Transverse colon (tissue), 4 donors: ENCODE measurements around the gene XCR1.

ENCODE experiments used
- EP300 ChIP-seq: sonication (generic); formaldehyde crosslinking; IDR thresholded peaks from one replicate; pipeline ENCODE4 v1.6.1; 2017; ENCODE audit warnings: antibody characterized with exemption, low read depth
- POLR2AphosphoS5 ChIP-seq, 3 donors: sonication (generic); formaldehyde crosslinking; IDR thresholded peaks; one replicate each; pipeline ENCODE4 v1.6.1; 2016; ENCODE audit warnings: antibody characterized with exemption in 3 of 3
- TF ChIP-seq, protein P1 (sequence below), 5 experiments: fragments of 200-600 bp in 3 of 5; fragments of 450-650 bp in 2 of 5; sonication (generic) in 3 of 5; IDR thresholded peaks; 1 replicate in 2 of 5; 2 replicates in 3 of 5; pipeline ENCODE4 v1.5.1; 2016 to 2017; ENCODE audit warnings: antibody characterized with exemption in 5 of 5, inconsistent platforms in 3 of 5, mild to moderate bottlenecking in 2 of 5, moderate library complexity in 1 of 5

- TF ChIP-seq, protein P1, sequence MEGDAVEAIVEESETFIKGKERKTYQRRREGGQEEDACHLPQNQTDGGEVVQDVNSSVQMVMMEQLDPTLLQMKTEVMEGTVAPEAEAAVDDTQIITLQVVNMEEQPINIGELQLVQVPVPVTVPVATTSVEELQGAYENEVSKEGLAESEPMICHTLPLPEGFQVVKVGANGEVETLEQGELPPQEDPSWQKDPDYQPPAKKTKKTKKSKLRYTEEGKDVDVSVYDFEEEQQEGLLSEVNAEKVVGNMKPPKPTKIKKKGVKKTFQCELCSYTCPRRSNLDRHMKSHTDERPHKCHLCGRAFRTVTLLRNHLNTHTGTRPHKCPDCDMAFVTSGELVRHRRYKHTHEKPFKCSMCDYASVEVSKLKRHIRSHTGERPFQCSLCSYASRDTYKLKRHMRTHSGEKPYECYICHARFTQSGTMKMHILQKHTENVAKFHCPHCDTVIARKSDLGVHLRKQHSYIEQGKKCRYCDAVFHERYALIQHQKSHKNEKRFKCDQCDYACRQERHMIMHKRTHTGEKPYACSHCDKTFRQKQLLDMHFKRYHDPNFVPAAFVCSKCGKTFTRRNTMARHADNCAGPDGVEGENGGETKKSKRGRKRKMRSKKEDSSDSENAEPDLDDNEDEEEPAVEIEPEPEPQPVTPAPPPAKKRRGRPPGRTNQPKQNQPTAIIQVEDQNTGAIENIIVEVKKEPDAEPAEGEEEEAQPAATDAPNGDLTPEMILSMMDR (IDR thresholded peaks at IDR 0.05) = no peak
- TF ChIP-seq POLR2AphosphoS5 (IDR thresholded peaks at IDR 0.05) = no peak
- no peak for TF ChIP-seq EP300
Observed at GRCh38 chr3:45993421-45994027, 33.8 kb downstream of the XCR1 start.
